Cardiac fibroblast (primary cell): ENCODE results near the gene CKB.

Source experiments
- DNase-seq, 2 donors: peaks; one replicate each; pipeline versions ENCODE4 v3.0.0 to v3.0.0-alpha.2; 2010; ENCODE audit warnings: low read depth in 2 of 2
- H3K4me3 ChIP-seq, 2 donors: replicated peaks in 1 of 2; 1 replicate in 1 of 2; 2 replicates in 1 of 2; pipeline ENCODE4 v1.5.1; 2011; ENCODE audit warnings: low read depth in 2 of 2, low read length in 2 of 2, mild to moderate bottlenecking in 2 of 2, moderate library complexity in 1 of 2
- CTCF ChIP-seq: IDR thresholded peaks from one replicate; pipeline ENCODE4 v1.5.1; 2011; ENCODE audit warnings: low read depth, mild to moderate bottlenecking, low read length, inconsistent platforms

CKB gene

GRCh38 chr14:103562179-103562428, 39.5 kb upstream of the CKB start:
- peak overlapping the region; percentile 85 to 94 for H3K4me3 ChIP-seq
- peak; percentile 60 to 63 for DNase-seq
- no peak for TF ChIP-seq CTCF

- H3K4me3 ChIP-seq, result peak overlapping the region; percentile 85 to 94
- DNase-seq, result peak; percentile 63 to 70
- TF ChIP-seq CTCF, result no peak
Observed at GRCh38 chr14:103561381-103562178, 39.0 kb upstream of the CKB start.

- H3K4me3 ChIP-seq, result no peak overlapping the region
- no peak for TF ChIP-seq CTCF
- DNase-seq, result no peak
Observed at GRCh38 chr14:103560691-103561090, 38.1 kb upstream of the CKB start.

- no peak for DNase-seq
- TF ChIP-seq CTCF, result no peak
- H3K4me3 ChIP-seq, result no peak overlapping the region
Observed at GRCh38 chr14:103559766-103560165, 37.1 kb upstream of the CKB start.

- H3K4me3 ChIP-seq, result no peak overlapping the region
- peak; percentile 38 to 81 for DNase-seq
- TF ChIP-seq CTCF, result no peak
Observed at GRCh38 chr14:103558071-103558882, 35.6 kb upstream of the CKB start.

GRCh38 chr14:103556946-103557758, 34.5 kb upstream of the CKB start:
- DNase-seq, result no peak
- TF ChIP-seq CTCF, result no peak
- H3K4me3 ChIP-seq, result no peak overlapping the region
